Activated naive CD8-positive, alpha-beta T cell treated with anti-CD3 and anti-CD28 coated beads, Interleukin-2, amount 10 ng/mL, durations not matched to agents 7 days and 5 days (primary cell): ENCODE measurements around the gene DNAJC6. TPM values are rescaled to one million over a fixed set of nuclear protein-coding genes. Genes with fewer than 3 reads are reported as not detected.

ENCODE experiments used
- total RNA-seq, 2 experiments: library from RNA; stranded (reverse); gene quantifications; one replicate each; pipeline ENCODE4 v1.2.3, GENCODE V29; 2021

Gene DNAJC6
- total RNA-seq, 2 experiments from 2014 or later: 3.3 to 4.0 TPM

Other genes with a start within 250 kb of the DNAJC6 start
- 10 to 100 TPM; 79.5 to 81.3 TPM for gene AK4, start 161.3 kb upstream of the DNAJC6 start, total RNA-seq
- gene LEPR, start 111.1 kb downstream of the DNAJC6 start, total RNA-seq: 1 to 10 TPM; 1.9 to 2.8 TPM
- 10 to 100 TPM; 25.9 to 27.5 TPM for gene LEPROT, start 111.1 kb downstream of the DNAJC6 start, total RNA-seq